OCI-LY1 (cell line): Measurements from ENCODE around the gene CASZ1.

ENCODE experiments used
- H2AFZ ChIP-seq: fragments of 200-600 bp; sonication (generic), shearing (Covaris generic); 2 replicates; pipeline ENCODE4 v1.6.0; 2014; ENCODE audit warnings: antibody characterized with exemption, mild to moderate bottlenecking, low read length
- H3F3A ChIP-seq: fragments of 200-600 bp; sonication (generic), shearing (Covaris generic); 2 replicates; pipeline ENCODE4 v1.6.0; 2014; ENCODE audit warnings: mild to moderate bottlenecking, antibody characterized with exemption, low read length, moderate library complexity; ENCODE audit not compliant: insufficient read depth
- H3K27ac ChIP-seq: fragments of 200-600 bp; sonication (generic); 2 replicates; pipeline ENCODE4 v1.5.1; 2014; ENCODE audit warnings: low read length, mixed run types, mild to moderate bottlenecking, low read depth; ENCODE audit not compliant: poor library complexity, severe bottlenecking
- H3K27me3 ChIP-seq: fragments of 200-600 bp; sonication (generic); 2 replicates; pipeline ENCODE4 v1.6.0; 2014; ENCODE audit warnings: antibody characterized with exemption, mild to moderate bottlenecking, low read length, moderate library complexity; ENCODE audit not compliant: insufficient read depth
- H3K36me3 ChIP-seq: fragments of 200-600 bp; sonication (generic); 2 replicates; pipeline ENCODE4 v1.6.1; 2014; ENCODE audit warnings: mild to moderate bottlenecking, antibody characterized with exemption, low read length, moderate library complexity, mixed read lengths; ENCODE audit not compliant: insufficient read depth
- H3K4me1 ChIP-seq: fragments of 200-600 bp; sonication (generic); 2 replicates; pipeline ENCODE4 v1.5.1; 2014; ENCODE audit warnings: mild to moderate bottlenecking, low read length, moderate library complexity; ENCODE audit not compliant: insufficient read depth, severe bottlenecking
- H3K4me2 ChIP-seq: fragments of 200-600 bp; sonication (generic), shearing (Covaris generic); 2 replicates; pipeline ENCODE4 v1.6.1; 2014; ENCODE audit warnings: low read length
- H3K4me3 ChIP-seq: fragments of 200-600 bp; sonication (generic); 2 replicates; pipeline ENCODE4 v1.5.1; 2014; ENCODE audit warnings: low read length, low read depth, mild to moderate bottlenecking, mixed read lengths; ENCODE audit not compliant: poor library complexity, severe bottlenecking
- H3K79me2 ChIP-seq: fragments of 200-600 bp; shearing (Covaris generic); 2 replicates; pipeline ENCODE4 v1.6.1; 2016; ENCODE audit warnings: mixed run types, low read length, mixed read lengths; ENCODE audit not compliant: insufficient read depth
- H3K9ac ChIP-seq: fragments of 200-600 bp; sonication (generic), shearing (Covaris generic); 2 replicates; pipeline ENCODE4 v1.6.1; 2014; ENCODE audit warnings: mild to moderate bottlenecking, low read length, mixed read lengths
- H3K9me2 ChIP-seq: fragments of 200-600 bp; sonication (generic), shearing (Covaris generic); 2 replicates; pipeline ENCODE4 v1.6.1; 2014; ENCODE audit warnings: low read depth, mild to moderate bottlenecking, low read length, mixed read lengths
- H3K9me3 ChIP-seq: fragments of 200-600 bp; shearing (Covaris generic); 2 replicates; pipeline ENCODE4 v1.6.1; 2014; ENCODE audit warnings: low read length, mixed read lengths
- H4K20me1 ChIP-seq: fragments of 200-600 bp; sonication (generic), shearing (Covaris generic); 2 replicates; pipeline ENCODE4 v1.6.0; 2016; ENCODE audit warnings: mild to moderate bottlenecking, low read length; ENCODE audit not compliant: insufficient read depth
- CTCF ChIP-seq: fragments of 200-600 bp; sonication (generic), shearing (Covaris generic); IDR thresholded peaks from 2 replicates; pipeline ENCODE4 v1.5.1; 2017; ENCODE audit warnings: mild to moderate bottlenecking, antibody characterized with exemption, low read length, moderate library complexity, mixed read lengths
- EZH2 ChIP-seq: fragments of 200-600 bp; sonication (generic), shearing (Covaris generic); IDR thresholded peaks from 2 replicates; pipeline ENCODE4 v1.8.0; 2017; ENCODE audit warnings: borderline replicate concordance, mixed run types, mild to moderate bottlenecking, antibody characterized with exemption, low read length, moderate library complexity, mixed read lengths

The CASZ1 gene

GRCh38 chr1:10773851-10774614 lies 22.4 kb downstream of the CASZ1 start:
- no peaks in the 10 kb centered on the region for H3K9me3 ChIP-seq
- H3K27me3 ChIP-seq, result peaks cover 11% of the 10 kb centered on the region
- no peaks in the 10 kb centered on the region for H4K20me1 ChIP-seq
- H3K79me2 ChIP-seq, result no peaks in the 10 kb centered on the region
- H2AFZ ChIP-seq, result no peak overlapping the region
- no peak overlapping the region for H3K4me3 ChIP-seq
- no peaks in the 10 kb centered on the region for H3F3A ChIP-seq
- no peak overlapping the region for H3K9ac ChIP-seq
- no peaks in the 10 kb centered on the region for H3K36me3 ChIP-seq
- H3K4me2 ChIP-seq, result no peak overlapping the region
- H3K9me2 ChIP-seq, result no peaks in the 10 kb centered on the region
- no peaks in the 10 kb centered on the region for H3K4me1 ChIP-seq
- no peak overlapping the region for H3K27ac ChIP-seq
- TF ChIP-seq CTCF, result no peak
- TF ChIP-seq EZH2, result no peak

- no peak for TF ChIP-seq CTCF
- TF ChIP-seq EZH2, result no peak
- H3K4me2 ChIP-seq, result no peak overlapping the region
- no peaks in the 10 kb centered on the region for H4K20me1 ChIP-seq
- H3K36me3 ChIP-seq, result no peaks in the 10 kb centered on the region
- no peaks in the 10 kb centered on the region for H3F3A ChIP-seq
- no peak overlapping the region for H3K27ac ChIP-seq
- H3K27me3 ChIP-seq, result peaks cover 11% of the 10 kb centered on the region
- no peak overlapping the region for H3K9ac ChIP-seq
- H3K9me3 ChIP-seq, result no peaks in the 10 kb centered on the region
- no peak overlapping the region for H3K4me3 ChIP-seq
- no peaks in the 10 kb centered on the region for H3K79me2 ChIP-seq
- H3K9me2 ChIP-seq, result no peaks in the 10 kb centered on the region
- H3K4me1 ChIP-seq, result no peaks in the 10 kb centered on the region
- H2AFZ ChIP-seq, result no peak overlapping the region
These were observed 23.1 kb downstream of the CASZ1 start for GRCh38 chr1:10773376-10773775.

GRCh38 chr1:10772711-10773110 lies 23.7 kb downstream of the CASZ1 start:
- Histone ChIP-seq H3F3A (no peaks in the 10 kb centered on the region), H3K4me3 (no peak overlapping the region), H2AFZ (no peak overlapping the region), H3K9ac (no peak overlapping the region), H3K36me3 (no peaks in the 10 kb centered on the region), H3K9me2 (no peaks in the 10 kb centered on the region), H3K4me1 (no peaks in the 10 kb centered on the region), H3K27me3 (peaks cover 11% of the 10 kb centered on the region), H3K27ac (no peak overlapping the region), H4K20me1 (no peaks in the 10 kb centered on the region), H3K79me2 (no peaks in the 10 kb centered on the region), H3K4me2 (no peak overlapping the region), H3K9me3 (no peaks in the 10 kb centered on the region)
- TF ChIP-seq CTCF (no peak), EZH2 (no peak)
